ENCODE results near the gene KIF7.

The KIF7 gene

DNA sequence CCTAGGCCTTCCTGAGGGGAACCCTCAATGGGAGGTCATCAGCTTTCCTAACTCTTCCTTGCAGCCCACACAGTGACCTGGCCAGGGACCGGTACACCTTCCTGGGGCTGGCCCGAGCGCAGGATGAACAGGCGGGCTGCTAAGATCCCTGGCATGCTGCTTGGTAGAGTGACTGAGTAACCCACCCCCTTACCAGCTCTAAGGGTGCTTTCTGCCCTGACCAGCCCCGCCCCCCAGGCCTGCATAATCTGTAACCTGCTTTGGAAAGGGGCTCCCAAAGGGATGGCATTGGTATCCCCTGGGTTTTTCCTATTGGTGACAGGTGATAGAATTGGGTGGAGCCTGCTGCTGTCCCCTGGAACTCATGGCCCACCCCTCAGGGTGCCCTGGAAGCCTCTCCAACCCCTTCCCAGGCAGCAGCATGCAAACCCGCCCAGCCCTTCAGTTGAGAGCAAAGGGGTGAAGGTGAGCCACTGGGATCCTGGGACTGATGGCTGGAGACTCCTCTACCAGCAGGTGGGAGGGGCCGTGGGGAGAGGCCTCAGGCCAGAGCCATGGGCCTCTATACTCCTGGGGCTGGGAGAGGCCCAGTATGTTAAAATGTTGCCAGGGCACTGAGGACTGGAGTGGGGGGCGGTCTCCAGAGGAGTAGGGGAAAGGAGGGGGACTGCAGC lies 11.1 kb upstream of the KIF7 start:
- H3K9me3 ChIP-seq, result no peaks in the 10 kb centered on the region
- H3K4me3 ChIP-seq, result no peak overlapping the region
- in situ Hi-C loops (cut with MboI; ENCODE audit: low sequenced_read_pairs), result no loop called here
- no peaks in the 10 kb centered on the region for H3K36me3 ChIP-seq (replicated peaks)
- no peaks in the 10 kb centered on the region for H3K27me3 ChIP-seq (ENCODE audit: low read depth)
- peaks cover 4% of the 10 kb centered on the region; the same call in 1 of the 2 replicates for H3K4me1 ChIP-seq
- DNase-seq (ENCODE audit: low spot score in 2 of 2), result no peak

DNA sequence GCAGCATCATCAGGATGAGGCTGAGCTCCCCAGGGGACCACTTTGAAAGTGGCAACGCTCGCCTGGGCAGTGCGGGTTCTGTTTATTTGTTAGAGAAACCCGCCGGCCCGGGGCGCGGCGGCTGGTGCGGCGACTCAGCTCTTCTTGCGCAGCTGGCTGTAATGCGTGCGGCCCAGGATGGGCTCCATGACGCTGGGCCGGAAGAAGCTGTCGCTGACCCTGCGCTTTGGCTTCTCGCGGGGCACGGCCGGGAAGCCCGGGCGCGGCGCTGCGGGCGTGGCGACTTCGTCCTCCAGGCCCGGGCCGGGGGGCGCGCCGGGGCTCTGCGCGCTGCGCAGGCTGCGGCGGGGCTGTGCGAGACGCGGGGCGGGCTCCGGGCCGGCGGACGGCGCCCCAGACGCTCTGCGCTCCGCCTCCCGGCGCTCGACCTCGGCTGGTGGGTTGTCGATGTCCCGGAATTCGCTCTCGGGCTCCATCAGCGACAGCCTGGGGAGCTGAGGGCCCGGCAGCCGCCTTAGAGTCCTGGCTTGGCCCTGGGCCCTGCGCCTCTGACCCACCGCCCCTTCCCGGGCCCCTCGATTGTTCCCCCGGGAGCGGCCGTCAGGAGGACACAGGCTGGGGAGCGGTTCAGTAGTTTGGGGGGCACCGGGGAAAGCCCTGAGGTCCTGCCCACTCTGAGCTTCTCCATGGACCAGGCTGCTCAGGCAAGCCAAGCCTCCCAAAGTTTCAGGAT lies 10.3 kb upstream of the KIF7 start:
- Histone ChIP-seq H3K36me3 (replicated peaks) (no peaks in the 10 kb centered on the region), H3K27me3 (ENCODE audit: low read depth) (no peaks in the 10 kb centered on the region), H3K9me3 (no peaks in the 10 kb centered on the region), H3K4me3 (peak overlapping the region; percentile 17), H3K4me1 (peaks cover 4% of the 10 kb centered on the region; the same call in 1 of the 2 replicates)
- in situ Hi-C loops (cut with MboI; ENCODE audit: low sequenced_read_pairs), result no loop called here
- peak in 1 of 2 experiments; percentile 61 for DNase-seq (ENCODE audit: low spot score in 2 of 2)

DNA sequence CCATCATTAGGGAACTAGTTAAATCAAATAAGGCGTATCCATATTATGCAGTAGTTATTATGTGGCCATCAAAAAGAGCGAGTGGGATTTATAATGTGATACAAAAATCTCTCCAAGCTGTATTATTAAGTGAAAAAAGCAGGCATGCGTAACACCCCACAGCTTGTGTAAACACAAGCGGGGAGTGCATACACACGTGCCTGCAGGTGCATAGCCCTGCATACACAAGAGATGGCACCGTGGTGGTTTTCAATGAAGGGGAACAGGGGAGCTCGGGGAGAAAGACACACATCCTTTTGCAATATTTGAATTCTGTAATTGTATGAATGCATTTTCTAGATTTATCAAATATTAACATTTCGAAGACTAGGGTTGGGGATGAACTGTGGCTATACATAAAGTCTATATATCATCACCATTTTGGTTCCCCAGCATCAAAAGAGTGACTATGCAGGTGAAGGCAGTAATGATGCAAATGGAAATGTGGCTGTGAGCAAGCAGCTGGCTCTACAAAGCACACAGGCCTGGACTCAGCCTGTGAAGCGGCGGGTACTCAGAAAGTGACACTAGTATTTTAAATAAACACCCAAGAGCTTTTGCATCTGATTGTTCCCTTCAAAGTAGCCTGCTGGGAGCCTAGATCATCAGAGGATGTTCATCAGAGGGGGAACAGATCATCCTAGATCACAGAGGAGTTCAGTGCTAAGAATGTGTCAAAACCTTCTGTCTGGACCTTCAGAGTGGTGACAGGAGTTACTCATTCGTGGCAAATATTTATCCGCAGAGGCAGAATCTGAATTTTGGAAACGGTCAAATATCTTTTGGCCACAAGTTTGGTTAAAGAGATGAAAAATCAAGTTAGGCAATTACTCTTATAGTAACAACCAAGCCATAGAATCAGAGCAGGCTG lies 9.4 kb upstream of the KIF7 start:
- Histone ChIP-seq H3K4me3 (no peak overlapping the region), H3K27me3 (ENCODE audit: low read depth) (no peaks in the 10 kb centered on the region), H3K4me1 (peaks cover 4% of the 10 kb centered on the region; the same call in 1 of the 2 replicates), H3K9me3 (no peaks in the 10 kb centered on the region), H3K36me3 (replicated peaks) (no peaks in the 10 kb centered on the region)
- DNase-seq (ENCODE audit: low spot score in 2 of 2), result no peak
- in situ Hi-C loops (cut with MboI; ENCODE audit: low sequenced_read_pairs), result no loop called here

GRCh38 chr15:89662893-89663626 lies 7.8 kb upstream of the KIF7 start:
- no peaks in the 10 kb centered on the region for H3K36me3 ChIP-seq (replicated peaks)
- no peaks in the 10 kb centered on the region for H3K9me3 ChIP-seq
- no peaks in the 10 kb centered on the region for H3K27me3 ChIP-seq (ENCODE audit: low read depth)
- no peak for DNase-seq (ENCODE audit: low spot score in 2 of 2)
- in situ Hi-C loops (cut with MboI; ENCODE audit: low sequenced_read_pairs), result no loop called here
- H3K4me3 ChIP-seq, result no peak overlapping the region
- peaks cover 4% of the 10 kb centered on the region; the same call in 1 of the 2 replicates for H3K4me1 ChIP-seq

DNA sequence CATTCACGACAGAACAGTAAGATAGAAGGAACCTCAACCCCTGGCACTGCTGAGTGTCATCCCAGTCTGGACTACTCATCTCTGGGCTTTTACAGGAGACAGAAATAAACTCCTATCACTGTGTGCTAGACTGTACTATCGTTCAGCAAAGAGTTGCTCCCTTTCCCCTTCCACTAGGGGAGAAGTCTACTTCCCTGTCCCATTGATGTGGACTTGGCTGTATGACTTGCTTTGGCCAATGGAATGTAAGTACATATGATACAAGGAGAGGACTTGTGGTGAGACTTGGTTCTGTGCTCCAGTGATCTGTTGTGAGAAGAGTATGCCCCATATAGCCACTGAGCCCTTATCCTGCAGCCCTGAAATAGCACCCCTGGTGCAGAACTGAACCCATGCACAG lies 5.3 kb upstream of the KIF7 start:
- in situ Hi-C loops (cut with MboI; ENCODE audit: low sequenced_read_pairs), result no loop called here
- peaks cover 3% of the 10 kb centered on the region for H3K4me1 ChIP-seq
- H3K27me3 ChIP-seq (ENCODE audit: low read depth), result no peaks in the 10 kb centered on the region
- no peak overlapping the region for H3K4me3 ChIP-seq
- DNase-seq (ENCODE audit: low spot score in 2 of 2), result no peak
- no peaks in the 10 kb centered on the region for H3K36me3 ChIP-seq (replicated peaks)
- H3K9me3 ChIP-seq, result no peaks in the 10 kb centered on the region

DNA sequence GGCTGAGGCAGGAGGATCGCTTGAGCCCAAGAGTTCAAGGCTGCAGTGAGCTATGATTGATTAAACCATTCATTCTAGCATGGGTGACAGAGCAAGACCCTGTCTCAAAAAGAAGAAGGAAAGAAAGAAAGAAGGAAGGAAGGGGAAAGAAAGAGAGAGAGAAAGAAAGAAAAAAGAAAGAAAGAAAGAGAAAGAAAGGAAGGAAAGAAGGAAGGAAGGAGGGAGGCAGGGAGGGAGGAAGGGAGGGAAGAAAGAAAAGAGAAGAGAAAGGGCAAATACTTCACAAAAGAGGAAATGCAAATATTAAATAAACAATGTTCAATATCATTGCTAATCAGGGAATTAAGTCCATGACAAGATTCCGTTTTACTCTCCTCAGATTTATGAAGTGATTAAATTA lies 4.0 kb upstream of the KIF7 start:
- no peaks in the 10 kb centered on the region for H3K9me3 ChIP-seq
- H3K4me3 ChIP-seq, result no peak overlapping the region
- H3K27me3 ChIP-seq (ENCODE audit: low read depth), result no peaks in the 10 kb centered on the region
- DNase-seq (ENCODE audit: low spot score in 2 of 2), result no peak
- in situ Hi-C loops (cut with MboI; ENCODE audit: low sequenced_read_pairs), result no loop called here
- peaks cover 4% of the 10 kb centered on the region; the same call in 1 of the 2 replicates for H3K4me1 ChIP-seq
- H3K36me3 ChIP-seq (replicated peaks), result no peaks in the 10 kb centered on the region

DNA sequence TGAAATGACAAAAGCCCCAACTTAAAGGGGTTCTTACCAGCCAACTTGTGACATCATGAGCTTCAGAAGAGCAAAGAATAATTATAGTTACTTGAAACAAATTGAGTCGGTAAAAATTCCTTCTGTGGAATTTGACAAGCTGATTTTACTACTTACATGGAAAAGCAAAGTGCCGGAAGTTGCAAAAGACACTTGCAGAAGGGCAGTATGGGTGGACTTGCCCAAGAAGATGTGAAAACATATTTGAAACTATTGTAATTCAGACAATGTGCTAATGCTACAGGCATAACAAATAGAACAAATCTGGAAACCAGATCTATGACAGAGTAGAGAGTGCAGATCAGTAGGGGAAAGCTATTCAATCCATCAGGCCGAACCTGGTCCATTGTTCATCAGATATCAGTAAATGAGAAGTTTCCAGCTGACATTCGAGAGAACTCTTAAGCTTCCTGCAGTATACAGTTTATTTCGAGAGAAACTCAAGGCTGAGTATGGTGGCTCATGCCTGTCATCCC lies 2.5 kb upstream of the KIF7 start:
- no peaks in the 10 kb centered on the region for H3K9me3 ChIP-seq
- H3K36me3 ChIP-seq (replicated peaks), result peaks cover 2% of the 10 kb centered on the region; the same call in 1 of the 2 replicates
- DNase-seq (ENCODE audit: low spot score in 2 of 2), result no peak
- H3K4me1 ChIP-seq, result peaks cover 4% of the 10 kb centered on the region; the same call in 1 of the 2 replicates
- no peak overlapping the region for H3K4me3 ChIP-seq
- in situ Hi-C loops (cut with MboI; ENCODE audit: low sequenced_read_pairs), result no loop called here
- H3K27me3 ChIP-seq (ENCODE audit: low read depth), result no peaks in the 10 kb centered on the region

DNA sequence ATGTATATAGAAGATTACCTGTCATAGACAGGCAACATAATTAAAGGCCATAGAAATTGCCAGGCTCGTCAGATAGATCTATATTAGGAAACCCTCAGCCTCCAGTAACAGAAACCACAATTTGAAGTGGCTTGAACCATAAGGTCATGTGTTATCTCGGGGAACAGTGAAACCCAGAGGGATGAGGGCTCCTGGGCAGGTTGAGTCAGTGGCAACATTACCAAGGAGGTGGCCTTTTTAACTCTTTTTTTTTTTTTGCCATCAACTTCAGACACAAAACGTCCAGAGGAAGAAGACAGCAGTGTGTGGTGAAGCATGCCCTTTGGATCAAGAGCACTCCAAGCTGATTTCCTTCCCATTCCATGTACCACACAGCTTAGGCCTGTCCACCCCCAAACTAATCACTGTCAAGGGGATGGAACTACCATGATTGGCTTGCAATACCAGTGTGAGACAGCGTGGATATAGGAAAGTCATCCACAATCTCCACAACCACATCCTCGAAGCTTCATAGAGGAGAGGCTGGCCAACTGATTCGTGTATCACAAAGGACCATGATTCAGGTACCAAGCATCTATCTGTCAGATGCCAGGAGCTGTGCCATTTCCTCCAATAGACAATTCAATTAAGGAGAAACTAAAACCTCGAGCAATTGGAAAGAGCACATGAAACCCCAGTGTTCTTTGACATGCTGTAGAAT lies 999 bp upstream of the KIF7 start:
- H3K9me3 ChIP-seq, result no peaks in the 10 kb centered on the region
- DNase-seq (ENCODE audit: low spot score in 2 of 2), result no peak
- in situ Hi-C loops (cut with MboI; ENCODE audit: low sequenced_read_pairs), result no loop called here
- peaks cover 4% of the 10 kb centered on the region; the same call in 1 of the 2 replicates for H3K4me1 ChIP-seq
- H3K4me3 ChIP-seq, result no peak overlapping the region
- no peaks in the 10 kb centered on the region for H3K27me3 ChIP-seq (ENCODE audit: low read depth)
- peaks cover 5% of the 10 kb centered on the region for H3K36me3 ChIP-seq (replicated peaks)

- Histone ChIP-seq H3K9me3 (no peaks in the 10 kb centered on the region), H3K4me1 (peaks cover 4% of the 10 kb centered on the region; the same call in 1 of the 2 replicates), H3K36me3 (replicated peaks) (peaks cover 5% of the 10 kb centered on the region), H3K27me3 (ENCODE audit: low read depth) (no peaks in the 10 kb centered on the region), H3K4me3 (peak overlapping the region; percentile 92)
- no peak for DNase-seq (ENCODE audit: low spot score in 2 of 2)
- in situ Hi-C loops (cut with MboI; ENCODE audit: low sequenced_read_pairs), result no loop called here
These were observed 936 bp downstream of the KIF7 start for GRCh38 chr15:89654301-89654761.

GRCh38 chr15:89653578-89653977 lies 1.7 kb downstream of the KIF7 start:
- Histone ChIP-seq H3K27me3 (ENCODE audit: low read depth) (no peaks in the 10 kb centered on the region), H3K4me1 (peaks cover 4% of the 10 kb centered on the region; the same call in 1 of the 2 replicates), H3K4me3 (no peak overlapping the region), H3K36me3 (replicated peaks) (peaks cover 5% of the 10 kb centered on the region), H3K9me3 (no peaks in the 10 kb centered on the region)
- no peak for DNase-seq (ENCODE audit: low spot score in 2 of 2)
- in situ Hi-C loops (cut with MboI; ENCODE audit: low sequenced_read_pairs), result no loop called here

GRCh38 chr15:89652666-89653065 lies 2.6 kb downstream of the KIF7 start:
- in situ Hi-C loops (cut with MboI; ENCODE audit: low sequenced_read_pairs), result no loop called here
- Histone ChIP-seq H3K9me3 (no peaks in the 10 kb centered on the region), H3K36me3 (replicated peaks) (peaks cover 5% of the 10 kb centered on the region), H3K4me1 (peaks cover 4% of the 10 kb centered on the region; the same call in 1 of the 2 replicates), H3K4me3 (no peak overlapping the region), H3K27me3 (ENCODE audit: low read depth) (no peaks in the 10 kb centered on the region)
- DNase-seq (ENCODE audit: low spot score in 2 of 2), result no peak

- no peaks in the 10 kb centered on the region for H3K27me3 ChIP-seq (ENCODE audit: low read depth)
- DNase-seq (ENCODE audit: low spot score in 2 of 2), result no peak
- in situ Hi-C loops (cut with MboI; ENCODE audit: low sequenced_read_pairs), result no loop called here
These were observed 3.1 kb downstream of the KIF7 start for GRCh38 chr15:89652131-89652530.

More at GRCh38 chr15:89652131-89652530, 3.1 kb downstream of the KIF7 start:
- no peaks in the 10 kb centered on the region for H3K9me3 ChIP-seq
- peaks cover 4% of the 10 kb centered on the region; the same call in 1 of the 2 replicates for H3K4me1 ChIP-seq
- peaks cover 5% of the 10 kb centered on the region for H3K36me3 ChIP-seq (replicated peaks)
- no peak overlapping the region for H3K4me3 ChIP-seq
